Fibroblast of skin of left quadriceps (primary cell): ENCODE measurements around the gene CHD3.
"Not testable (repeated sequence)": the region's sequence is repeated elsewhere in the genome, so short reads cannot be mapped to it uniquely, and the experiment has no call there.

Experiments
- DNase-seq, 2 experiments: peaks; one replicate each; pipeline ENCODE4 v3.0.0-alpha.2; 2013; ENCODE audit warnings: low read depth in 2 of 2

CHD3 gene

GRCh38 chr17:7931709-7932482 lies 43.3 kb downstream of the CHD3 start, which contains the start of the genes CNTROB and TRAPPC1:
TSS of gene CNTROB (plus strand) at chr17:7932206. CDS start at chr17:7933080, 874 bp downstream.
TSS of gene TRAPPC1 (minus strand) at chr17:7931946. CDS start at chr17:7931829, 117 bp downstream.
- peak; percentile 98 for DNase-seq

GRCh38 chr17:7932483-7932891 lies 43.9 kb downstream of the CHD3 start:
- DNase-seq = no peak

GRCh38 chr17:7932949-7933348 lies 44.4 kb downstream of the CHD3 start:
- DNase-seq = no peak

GRCh38 chr17:7935859-7936258 lies 47.3 kb downstream of the CHD3 start:
- no peak for DNase-seq

- no peak for DNase-seq
These were observed 51.4 kb downstream of the CHD3 start for GRCh38 chr17:7940034-7940433.

GRCh38 chr17:7940743-7941142 lies 52.2 kb downstream of the CHD3 start:
- no peak for DNase-seq

DNA sequence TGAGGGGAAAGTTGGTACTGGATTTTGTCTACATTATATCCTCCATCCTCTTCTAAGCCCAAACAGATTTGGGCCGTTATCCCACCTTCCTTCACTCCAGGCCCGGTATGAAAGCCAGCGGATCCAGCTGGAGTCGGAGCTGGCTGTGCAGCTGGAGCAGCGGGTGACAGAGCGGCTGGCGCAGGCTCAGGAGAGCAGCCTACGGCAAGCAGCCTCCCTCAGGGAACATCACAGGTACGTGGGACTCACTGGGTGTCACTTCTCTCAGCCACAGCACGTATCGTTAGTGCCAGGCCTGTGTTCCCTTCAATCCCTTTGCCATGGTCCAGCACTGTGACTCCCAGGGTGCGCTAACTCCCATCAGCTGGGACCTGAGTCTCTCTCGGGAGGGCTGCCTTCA lies 54.7 kb downstream of the CHD3 start:
- no peak for DNase-seq

DNA sequence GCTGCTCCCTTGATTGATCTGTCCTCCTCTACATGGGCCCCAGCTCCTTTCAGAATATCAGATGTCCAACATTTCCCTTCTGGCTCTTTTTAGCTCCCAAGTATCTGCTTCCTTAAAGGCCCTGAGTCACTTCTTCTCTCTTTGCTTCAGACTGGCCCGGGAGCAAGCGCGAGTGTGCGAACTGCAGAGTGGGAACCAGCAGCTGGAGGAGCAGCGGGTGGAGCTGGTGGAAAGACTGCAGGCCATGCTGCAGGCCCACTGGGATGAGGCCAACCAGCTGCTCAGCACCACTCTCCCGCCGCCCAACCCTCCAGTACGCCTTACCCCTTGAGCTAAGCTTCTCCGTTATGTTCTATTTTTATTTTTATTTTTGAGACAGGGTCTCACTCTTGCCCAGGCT lies 55.7 kb downstream of the CHD3 start:
- no peak for DNase-seq

GRCh38 chr17:7945651-7946050 lies 57.1 kb downstream of the CHD3 start:
- no peak for DNase-seq

GRCh38 chr17:7946441-7946840 lies 57.9 kb downstream of the CHD3 start:
- DNase-seq = no peak

DNA sequence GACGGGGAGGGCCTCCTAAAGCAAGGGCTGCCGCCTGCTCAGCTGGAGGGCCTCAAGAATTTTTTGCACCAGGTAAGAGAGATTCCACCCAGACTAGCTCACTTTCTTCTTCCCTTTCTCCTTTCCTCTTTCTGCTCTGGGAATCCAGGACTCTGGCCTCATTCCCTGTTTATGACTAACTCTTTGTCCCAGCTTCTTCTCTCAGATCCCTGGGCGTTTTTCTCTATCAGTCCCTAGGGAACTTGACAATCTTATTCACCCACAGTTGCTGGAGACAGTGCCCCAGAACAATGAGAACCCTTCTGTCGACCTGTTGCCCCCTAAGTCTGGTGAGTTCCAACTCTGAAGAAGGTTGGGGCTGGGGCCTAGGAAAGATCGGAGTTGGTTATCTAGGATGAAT lies 59.1 kb downstream of the CHD3 start:
- no peak for DNase-seq

DNA sequence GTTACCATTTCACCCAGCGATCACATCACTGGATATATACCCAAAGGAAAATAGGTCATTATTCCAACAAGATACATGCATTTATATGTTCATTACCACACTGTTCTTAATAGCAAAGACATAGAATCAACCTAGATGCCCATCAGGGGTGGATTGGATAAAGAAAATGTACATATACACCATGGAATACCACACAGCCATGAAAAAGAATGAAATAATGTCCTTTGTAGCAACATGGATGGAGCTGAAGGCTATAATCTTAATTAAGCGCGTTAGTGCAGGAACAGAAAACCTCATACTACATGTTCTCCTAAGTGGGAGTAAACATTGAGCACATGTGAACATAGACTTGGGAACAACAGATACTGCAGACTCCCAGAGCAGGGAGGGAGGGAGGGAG lies 62.0 kb downstream of the CHD3 start:
- no peak for DNase-seq

GRCh38 chr17:7951143-7951792 lies 62.7 kb downstream of the CHD3 start:
- DNase-seq = no peak

DNA sequence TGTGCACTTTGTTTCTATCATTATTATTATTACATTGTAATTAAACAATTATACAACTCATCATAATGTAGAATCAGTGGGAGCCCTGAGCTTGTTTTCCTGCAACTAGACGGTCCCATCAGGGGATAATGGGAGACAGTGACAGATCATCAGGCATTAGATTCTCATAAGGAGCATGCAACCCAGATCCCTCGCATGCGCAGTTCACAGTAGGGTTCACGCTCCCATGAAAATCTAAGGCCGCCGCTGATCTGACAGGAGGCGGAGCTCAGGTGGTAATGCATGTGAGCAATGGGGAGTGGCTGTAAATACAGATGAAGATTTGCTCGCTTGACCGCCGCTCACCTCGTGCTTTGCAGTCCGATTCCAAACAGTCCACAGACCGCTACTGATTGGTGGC lies 64.7 kb downstream of the CHD3 start:
- DNase-seq = not testable (repeated sequence)

- DNase-seq = no peak
These were observed 67.0 kb downstream of the CHD3 start for GRCh38 chr17:7955414-7956227.

DNA sequence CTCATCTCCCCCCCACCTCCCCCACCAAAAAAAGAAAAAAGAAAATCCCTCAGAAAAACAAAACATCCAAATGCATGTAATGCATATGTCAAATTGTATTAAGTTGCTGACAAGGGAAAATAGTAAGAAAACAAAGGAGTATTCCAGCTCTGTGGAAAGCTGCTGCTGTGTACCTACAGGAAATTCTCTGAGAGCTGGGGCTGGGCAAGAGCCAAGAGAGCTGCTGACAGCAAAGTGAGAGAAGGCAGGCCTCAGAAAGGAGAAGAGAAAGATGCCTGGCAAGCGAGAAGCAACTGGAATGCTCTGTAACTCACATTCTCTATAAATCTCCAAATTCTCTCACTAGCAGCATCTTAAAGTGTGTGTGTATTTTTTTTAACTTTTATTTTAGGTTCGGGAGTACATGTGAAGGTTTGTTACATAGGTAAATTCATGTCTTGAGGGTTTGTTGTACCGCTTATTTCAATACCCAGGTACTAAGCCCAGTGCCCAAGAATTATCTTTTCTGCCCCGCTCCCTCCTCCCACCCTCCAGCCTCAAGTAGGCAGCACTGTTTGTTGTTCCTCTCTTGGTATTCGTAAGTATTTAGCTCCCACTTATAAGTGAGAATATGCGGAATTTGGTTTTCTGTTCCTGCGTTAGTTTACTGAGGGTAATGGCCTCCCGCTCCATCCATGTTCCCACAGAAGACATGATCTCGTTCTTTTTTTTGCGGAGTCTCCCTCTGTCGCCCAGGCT lies 67.8 kb downstream of the CHD3 start:
- DNase-seq = peak; percentile 28 to 46

DNA sequence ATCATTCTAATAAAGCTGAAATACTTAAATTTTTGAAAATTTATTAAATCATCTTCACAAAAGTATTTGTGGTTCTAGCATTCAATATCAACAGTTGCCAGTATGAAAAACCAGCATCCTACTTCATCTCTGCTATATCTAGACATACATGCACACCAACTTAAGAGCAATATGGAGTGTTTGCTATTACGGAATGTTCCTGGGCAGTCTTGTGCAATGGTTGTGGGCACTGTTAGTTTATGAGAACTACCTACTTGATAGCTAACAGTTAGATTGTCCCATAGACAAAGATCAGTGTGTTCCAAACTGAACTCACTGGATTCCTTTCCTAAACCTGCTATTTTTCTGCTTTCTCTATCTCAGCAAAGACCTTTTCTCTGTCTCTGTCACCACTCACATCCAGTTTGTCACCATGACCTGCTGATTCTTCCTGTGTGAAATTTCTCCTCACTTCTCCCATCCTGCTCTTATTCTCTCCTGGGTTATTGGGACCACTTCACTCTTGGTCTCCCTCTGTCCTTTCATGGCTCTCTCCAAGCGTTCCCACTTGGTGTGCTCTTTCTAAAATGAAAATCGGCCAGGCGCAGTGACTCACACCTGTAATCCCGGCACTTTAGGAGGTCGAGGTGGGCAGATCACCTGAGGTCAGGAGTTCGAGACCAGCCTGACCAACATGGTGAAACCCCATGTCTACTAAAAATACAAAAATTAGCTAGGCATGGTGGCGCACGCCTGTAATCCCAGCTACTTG lies 71.1 kb downstream of the CHD3 start:
- no peak for DNase-seq

DNA sequence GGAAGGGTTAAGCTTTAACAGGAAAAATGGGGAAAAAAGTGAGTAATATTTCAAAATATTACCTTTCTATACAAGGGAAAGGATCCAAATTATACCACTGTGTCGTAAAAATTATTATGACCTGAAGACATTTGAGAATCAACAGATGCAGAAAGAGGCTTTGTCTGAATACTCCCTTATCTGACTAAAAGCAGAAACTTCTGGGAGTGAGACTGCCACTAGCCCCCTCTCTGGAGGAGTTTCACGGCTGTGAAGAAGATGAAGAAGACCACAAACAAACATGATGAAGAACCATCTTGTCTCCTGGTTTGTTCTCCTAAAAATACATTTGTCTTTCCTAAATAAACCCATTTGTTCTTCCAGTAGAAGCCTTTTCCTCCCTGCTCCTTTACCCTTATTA lies 72.8 kb downstream of the CHD3 start:
- DNase-seq = no peak
